GM12874 (cell line): ENCODE data around the gene JAGN1.

Experiments
- CTCF ChIP-seq: IDR thresholded peaks from 2 replicates; pipeline ENCODE4 v1.5.1; 2011; ENCODE audit warnings: low read depth, mild to moderate bottlenecking, control low read depth, low read length, moderate library complexity; ENCODE audit not compliant: insufficient read depth

Gene JAGN1

GRCh38 chr3:9881441-9881840 lies 9.0 kb upstream of the JAGN1 start:
- TF ChIP-seq CTCF, result no peak

GRCh38 chr3:9883706-9884554 lies 6.5 kb upstream of the JAGN1 start:
- TF ChIP-seq CTCF, result no peak

GRCh38 chr3:9884555-9885165 lies 5.8 kb upstream of the JAGN1 start:
- TF ChIP-seq CTCF, result no peak

GRCh38 chr3:9886328-9886727 lies 4.1 kb upstream of the JAGN1 start:
- TF ChIP-seq CTCF, result no peak

- no peak for TF ChIP-seq CTCF
These were observed 2.9 kb upstream of the JAGN1 start for GRCh38 chr3:9887480-9887879.

GRCh38 chr3:9888540-9888939 lies 1.9 kb upstream of the JAGN1 start:
- no peak for TF ChIP-seq CTCF

- TF ChIP-seq CTCF, result no peak
These were observed 1.0 kb upstream of the JAGN1 start for GRCh38 chr3:9889405-9889804.
